HT1080 (cell line): Measurements from ENCODE around the gene IGSF9B. TPM values are rescaled to one million over a fixed set of nuclear protein-coding genes. Genes with fewer than 3 reads are reported as not detected.

Source experiments
- DNase-seq: peaks from one replicate; pipeline ENCODE4 v3.0.0-alpha.2; 2015; ENCODE audit warnings: low read depth
- total RNA-seq: library from RNA; depleted of rRNA; stranded (reverse); fragments of >200 nt; shearing (Covaris generic); gene quantifications from 2 replicates; pipeline ENCODE4 v1.2.3, GENCODE V29; 2014

Gene IGSF9B
- total RNA-seq, 1 experiment from 2014 or later: 0.64 TPM

DNA sequence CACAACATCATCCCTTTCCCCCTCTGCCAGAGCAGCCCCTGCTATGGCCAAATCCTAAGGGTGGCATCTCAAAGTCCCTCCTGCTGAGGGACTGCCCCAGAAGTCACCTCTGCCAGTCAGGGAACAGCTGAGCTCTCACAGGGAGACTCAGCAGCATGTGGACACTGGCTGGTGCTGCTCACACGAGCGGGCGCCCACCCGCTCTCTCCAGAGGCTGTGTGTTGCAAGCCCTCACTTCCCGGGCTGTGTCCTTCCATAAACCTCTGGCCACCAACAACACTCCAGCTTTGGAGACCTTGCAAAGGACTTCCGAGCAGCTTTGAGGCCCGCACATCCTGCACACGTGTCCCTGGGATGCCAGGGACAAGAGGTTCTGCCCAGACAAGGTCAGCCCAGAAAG, 2.8 kb downstream of the IGSF9B start:
- DNase-seq: no peak

DNA sequence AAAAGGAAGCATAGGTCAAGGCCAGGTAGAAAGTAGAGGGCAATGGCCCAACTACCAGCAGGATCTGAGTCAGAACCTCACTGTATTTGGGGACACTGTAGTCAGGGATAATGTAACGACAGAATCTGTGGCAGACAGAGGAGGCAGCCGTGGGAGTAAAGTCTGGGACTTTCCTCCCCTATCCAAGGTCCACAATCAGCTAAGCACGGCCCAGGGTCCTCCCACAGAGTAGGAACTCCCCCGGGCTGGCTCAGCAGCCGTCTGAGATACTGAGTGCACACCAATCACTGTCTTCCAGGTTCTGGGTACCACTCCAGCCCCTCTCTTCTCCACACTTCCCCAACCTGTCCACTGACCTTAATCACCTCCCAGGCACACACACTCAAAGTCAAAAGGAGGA, 3.2 kb downstream of the IGSF9B start:
- no peak for DNase-seq

DNA sequence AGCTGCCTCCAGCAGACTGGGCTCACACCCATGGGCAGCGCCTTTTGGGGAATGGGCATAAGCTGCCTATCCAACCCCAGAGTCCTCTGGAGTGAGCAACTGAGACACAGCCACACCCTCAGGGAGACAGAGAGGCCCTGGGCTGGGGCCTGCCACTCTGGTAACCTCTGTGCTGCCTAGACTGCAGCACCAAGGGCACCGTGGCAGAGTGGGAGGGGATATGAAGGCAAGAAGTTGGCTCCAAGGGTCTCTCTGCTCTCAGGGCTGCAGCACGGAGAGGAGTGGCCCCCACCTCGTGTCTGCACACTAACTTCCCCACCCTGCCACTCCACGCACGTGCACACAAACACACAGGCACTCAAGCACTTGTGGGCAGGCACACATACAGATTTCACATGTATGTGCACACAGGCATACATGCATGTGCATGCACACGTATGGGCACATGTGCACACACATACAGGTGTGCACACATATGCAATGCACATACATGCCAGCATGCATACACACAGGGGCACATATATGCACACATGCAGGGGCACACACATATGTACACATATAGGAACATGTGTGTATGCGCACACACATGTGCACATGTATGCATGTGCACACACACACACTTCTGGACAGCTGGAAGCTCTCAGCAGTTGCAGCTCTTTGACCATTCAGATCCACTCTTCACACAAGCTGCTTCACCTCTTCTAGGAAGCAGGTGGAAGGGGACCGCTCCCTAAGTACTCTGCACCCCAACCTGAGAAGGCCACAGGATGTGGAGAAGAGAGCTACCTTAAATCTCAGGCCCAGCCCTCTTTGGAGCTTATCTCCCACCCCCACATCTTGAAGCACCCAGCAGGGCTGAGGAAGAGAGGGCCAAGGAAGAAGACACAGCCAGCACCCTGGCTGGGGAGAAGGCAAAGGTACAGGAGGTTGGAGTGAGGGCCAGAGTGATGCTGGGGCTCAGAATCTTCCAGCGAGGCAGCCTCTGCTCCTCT, 4.3 kb downstream of the IGSF9B start:
- no peak for DNase-seq

DNA sequence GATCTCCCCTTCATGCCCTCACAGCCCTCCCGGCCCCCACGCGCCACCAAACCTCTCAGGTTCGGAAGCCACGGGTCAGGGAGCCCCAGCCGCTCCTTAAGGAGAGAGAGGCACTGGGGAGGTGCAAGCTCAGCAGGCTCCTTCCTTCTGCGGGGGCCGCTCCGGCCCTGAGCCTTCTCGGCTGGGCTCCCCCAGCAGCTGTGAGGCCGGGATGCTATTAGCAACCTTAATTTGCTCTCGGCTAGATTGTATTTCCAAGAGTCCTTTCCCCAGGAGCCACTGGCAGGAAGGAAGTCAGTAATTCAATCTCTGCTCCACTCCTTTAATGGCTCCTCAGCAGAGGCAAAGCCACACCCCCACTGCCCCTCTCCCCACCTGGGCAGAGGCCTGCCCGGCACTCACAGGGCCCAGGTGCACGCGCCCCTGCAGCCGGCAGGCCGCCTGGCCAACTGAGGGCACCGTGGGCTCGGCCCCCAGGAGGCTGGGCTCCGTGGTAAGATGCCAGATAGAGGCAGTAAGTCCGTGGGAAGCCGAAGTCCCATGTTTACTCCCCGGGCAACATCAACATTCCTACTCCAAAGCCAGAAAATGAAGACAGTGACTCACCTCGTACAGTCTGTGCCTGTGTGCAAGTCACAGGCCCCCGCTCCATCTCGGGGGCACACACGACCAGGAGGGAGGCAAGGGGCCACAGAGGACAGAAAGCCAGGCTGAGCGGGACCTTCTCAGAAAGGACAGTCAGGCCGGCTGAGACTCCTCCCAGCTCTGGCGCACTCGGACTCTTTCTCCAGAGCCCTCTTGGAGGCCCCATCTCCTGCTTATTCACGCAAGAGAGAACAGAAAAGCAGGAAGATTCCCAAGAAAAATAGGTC, 5.2 kb downstream of the IGSF9B start:
- DNase-seq: peak; percentile 27

DNA sequence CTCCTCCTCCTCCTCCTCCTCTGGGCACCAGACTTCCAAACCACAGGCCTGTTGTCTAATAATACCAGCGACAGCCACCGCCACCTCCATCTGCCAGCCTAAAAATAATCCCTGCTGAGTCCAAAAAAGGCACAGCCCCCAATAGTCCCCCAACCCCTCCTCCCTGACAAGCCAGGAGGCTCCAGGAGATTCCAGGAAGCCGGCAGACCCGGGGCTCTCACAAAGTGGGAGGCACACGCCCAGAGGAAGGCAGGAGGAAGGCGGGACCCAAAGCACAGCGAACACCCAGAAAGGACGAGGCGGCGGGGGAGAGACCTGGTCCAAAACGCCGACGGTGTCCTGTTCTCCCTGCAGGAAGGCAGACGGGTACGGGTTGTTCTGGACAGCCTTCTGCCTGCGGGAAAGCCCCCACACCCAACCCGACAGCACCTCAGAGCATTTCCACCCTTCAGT, 5.9 kb downstream of the IGSF9B start:
- DNase-seq: no peak

DNA sequence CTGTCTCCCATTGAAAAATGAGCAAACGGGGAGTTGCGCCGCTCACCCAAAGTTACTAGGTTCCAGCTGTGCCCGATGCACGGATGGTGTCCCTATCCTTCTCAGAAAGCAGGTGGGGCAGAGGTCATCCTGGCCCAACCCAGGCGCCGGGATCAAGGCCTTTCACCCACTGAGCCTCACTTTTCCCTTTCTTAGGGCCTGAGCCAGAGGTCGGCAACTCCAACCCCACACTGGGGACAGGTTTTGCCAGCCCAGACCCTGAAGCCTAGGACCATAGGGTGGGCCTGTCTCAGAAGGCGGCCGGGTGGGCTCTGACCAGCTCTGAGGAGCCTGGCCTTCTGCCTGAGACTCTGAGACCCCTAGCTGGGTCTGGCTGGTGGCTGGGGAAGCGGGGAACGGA, 6.3 kb downstream of the IGSF9B start:
- no peak for DNase-seq

DNA sequence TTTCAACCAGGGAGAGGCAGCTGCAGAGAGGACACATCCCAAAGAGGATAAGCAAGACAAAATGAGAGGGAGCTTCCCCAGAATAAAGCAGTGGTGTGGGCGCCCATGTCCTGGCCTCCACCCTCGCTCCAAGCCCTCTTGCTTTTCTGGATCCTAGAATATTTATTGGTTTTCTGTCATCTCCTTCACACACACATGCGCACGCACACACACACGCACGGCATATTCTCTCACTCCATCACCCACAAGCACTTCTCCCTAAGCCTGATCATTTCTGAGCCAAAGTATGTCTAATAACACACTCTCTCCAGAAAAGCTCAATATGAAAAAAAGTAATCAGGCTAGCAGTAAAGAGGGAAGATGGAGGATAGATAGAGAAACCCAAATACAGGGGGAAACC, 7.6 kb downstream of the IGSF9B start:
- no peak for DNase-seq

DNA sequence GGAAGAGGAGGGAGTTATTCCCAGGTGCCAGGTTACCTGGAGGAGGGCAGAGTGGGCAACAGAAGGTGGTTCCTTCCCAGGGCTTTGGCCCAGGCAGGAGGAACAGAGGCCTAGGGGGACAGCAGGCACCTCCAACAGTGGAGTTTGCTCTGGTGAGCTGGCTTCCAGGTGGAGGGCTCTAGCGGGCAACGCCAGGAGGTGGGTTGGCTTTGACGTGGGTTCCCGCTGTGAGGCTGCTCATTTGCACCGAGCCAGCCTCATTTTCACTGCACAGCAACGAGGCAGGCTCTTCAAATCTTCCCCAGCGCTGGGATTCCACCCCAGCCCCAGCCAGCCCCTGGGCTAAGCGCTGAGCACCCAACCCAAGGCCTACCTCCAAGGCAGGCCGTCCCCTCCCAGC, 8.1 kb downstream of the IGSF9B start:
- no peak for DNase-seq

DNA sequence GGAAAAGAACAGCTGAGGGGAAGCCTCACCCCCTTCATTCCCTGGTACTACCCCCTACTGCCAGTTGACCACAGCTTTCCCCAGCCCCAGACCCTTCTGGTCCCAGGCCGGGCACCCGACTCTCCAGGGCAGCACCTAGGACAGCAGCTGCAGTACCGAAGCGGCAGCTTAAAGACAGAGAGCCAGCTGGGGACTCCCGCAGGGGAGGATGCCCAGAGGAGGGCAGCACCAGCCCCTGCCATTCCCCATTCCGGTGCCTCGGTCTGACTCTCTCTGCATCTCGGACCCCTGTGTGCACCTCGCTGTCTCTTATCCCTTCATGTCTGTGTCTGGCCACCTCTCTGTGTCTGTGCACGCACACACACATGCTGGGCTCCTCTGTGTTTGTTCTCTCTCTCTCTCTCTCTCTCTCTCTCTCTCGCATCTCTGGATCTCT, 9.4 kb downstream of the IGSF9B start:
- DNase-seq: peak; percentile 52

DNA sequence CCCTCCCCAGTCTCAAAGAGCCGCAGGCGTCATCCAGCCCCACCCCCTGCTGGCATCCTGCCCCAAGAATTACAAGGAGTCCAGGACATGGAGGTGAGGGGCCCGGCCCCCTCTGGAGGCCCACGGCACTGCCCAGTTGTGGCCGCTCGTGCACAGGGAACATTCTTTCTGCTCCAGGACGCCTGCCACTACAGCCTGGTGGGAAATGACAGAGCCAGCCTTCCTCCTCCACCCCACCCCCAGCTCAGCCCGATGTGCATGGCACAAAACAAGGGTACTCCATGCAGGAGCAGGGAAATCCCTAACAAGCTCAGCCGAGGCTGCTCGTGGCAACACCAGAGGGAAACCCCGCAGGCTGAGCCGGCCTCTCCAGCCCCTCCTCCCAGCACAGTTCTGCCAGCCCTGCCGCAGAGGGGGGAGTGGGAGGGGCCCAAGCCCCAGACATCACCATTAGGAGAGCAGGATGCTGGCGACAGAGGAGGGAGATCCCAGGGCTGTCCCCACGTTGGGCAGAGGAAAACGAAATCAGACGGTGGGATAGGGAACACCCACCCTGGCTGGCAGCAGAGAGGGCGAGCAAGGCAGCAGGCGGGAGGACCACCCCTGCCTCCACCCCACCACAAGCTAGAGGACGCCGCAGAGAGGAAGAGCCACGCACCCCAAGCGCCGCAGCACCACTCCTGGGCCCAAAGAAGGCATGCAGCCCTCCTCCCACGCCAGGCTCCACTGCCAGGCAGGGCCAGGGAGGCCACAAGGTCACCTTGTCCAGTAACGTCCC, 10.0 kb downstream of the IGSF9B start:
- no peak for DNase-seq

DNA sequence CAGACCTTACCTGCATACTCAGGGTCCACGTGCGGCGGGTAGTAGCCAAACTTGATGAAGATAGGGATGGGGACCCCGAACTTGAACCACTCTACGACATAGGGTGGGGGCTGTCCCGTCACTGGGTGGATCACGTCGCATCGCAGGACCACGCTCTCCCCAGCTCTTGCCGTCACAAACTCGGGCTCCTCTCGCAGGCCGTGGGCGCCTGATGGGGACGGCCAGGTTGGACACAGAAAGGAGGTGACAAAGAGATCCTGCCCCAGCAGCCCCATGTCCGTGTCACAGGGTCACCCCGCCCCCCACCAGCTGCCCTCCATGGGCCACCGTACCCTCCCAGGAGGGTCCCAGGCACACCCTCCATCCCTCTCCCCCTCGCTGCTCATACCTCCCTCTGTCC, 10.7 kb downstream of the IGSF9B start:
- no peak for DNase-seq

DNA sequence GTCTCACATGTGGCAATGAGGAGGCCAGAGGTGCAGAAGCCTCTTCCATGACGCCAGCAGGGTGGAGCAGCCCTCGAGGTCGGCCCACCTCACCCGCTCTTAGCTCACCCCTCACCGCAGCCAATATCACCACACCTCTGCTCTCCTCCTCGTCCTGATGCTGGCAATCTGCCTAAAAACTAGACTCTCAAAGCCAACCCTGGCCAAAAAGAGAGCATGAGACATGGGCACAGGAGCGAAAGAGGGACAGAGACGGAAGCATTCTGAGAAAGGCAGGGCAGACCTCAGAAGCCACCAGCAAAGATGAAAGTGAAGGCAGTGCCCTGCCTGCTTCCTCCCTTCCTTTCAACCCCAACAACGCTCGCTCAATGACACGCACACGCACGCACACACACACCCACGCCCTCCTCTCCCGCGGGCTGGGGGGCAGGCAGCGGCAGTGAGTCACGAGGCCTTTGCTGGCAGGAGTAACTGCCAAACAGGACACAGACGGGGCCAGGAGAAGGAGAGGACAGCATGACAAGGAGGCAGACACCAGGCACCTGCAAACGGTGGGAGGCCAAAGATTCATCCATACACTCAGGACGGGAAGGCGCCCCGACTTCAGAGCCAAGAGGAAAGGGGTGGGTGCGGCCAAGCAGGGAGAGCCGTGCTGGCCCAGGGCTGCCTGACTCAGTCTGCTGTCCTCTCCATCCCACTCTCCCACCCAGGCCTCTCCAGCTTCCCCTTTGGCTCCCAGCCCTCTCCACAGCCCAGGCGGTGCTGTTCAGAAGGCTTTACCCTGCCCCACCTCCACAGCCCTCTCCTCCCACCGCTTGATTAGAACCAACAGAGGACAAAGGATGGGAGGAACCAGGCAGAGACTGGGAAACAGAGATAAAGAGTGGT, 11.4 kb downstream of the IGSF9B start:
- DNase-seq: peak; percentile 40

DNA sequence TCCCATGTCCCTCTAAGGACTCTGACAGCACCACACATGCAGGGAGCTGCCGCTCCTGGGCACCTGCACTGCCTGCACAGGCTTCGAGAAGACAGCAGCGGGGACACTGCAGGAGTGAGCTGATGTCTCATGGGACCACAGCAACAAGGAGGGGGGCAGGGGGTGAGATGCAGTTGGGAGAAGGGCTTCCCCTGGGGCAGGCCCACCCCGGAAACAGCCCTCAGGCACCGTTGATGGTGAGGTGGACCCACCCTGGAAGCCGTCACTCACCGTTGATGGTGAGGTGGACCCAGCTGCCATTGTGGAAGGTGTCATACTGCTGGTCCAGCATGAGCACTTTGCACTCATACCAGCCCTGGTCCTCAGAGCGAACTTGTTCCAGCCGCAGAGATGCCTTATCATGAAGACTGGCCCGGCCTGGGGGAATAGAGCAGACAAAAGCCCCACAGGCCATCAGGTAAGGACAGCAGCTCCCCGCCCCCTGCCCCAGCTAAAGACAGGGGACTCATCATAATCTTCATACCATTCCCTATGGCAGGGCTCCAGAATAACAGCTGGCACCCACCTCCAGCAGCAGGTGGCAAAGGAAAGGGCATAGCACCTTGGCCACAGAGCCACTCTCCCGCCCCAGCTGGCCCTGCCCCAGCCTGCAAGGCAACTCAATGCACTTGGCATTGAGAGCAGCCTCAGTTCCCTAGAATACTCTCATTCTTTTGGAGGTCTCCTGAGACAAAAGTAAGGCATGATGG, 12.6 kb downstream of the IGSF9B start:
- DNase-seq: no peak

DNA sequence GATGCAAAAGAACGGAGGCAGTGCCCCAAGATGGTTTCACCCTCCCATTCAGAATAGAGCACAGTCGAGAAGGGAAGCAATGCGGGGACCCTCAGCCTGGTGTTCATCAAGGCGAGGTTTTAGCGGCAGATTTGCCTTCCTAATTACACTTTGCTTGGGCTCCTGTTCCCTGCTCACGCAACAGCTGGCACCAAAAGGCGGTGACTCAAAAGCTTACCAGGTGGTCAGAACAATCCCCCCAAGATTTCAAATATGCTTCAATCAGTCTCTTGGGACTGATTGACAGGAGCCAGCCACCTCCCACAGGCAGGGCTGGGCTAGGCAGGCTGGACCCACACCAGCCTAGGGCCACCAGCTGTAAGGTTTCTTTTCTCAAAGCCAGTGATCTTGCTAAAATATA, 14.2 kb downstream of the IGSF9B start:
- DNase-seq: no peak

DNA sequence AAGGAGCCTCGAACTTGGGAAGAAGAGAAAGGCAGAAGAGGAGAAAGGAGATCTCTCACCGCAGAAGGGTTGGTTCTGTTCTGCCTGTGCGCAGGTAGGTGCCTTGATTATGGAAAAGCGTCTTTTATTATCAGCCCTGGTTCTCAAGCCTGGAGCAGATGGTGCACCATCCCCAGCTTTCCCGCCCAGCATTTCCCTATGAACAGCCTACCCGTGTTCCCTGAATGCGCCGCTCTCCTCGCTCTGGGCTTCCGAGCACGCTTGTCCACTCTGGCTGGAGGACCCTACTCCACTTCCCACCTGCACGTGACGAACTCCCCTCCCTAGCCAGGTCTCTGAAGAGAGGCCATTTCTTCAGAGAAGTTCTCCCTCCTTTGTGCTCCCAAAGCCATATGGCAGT, 15.2 kb downstream of the IGSF9B start:
- no peak for DNase-seq

DNA sequence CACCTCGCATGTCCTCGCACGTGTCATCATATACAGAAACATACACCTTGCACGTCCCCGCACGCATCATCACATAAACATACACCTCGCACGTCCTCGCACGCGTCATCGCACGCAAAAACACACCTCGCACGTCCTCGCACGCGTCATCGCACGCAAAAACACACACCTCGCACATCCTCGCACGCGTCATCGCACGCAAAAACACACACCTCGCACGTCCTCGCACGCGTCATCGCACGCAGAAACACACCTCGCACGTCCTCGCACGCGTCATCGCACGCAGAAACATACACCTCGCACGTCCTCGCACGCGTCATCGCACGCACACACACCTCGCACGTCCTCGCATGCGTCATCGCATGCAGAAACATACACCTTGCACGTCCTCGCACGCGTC, 16.7 kb downstream of the IGSF9B start:
- no peak for DNase-seq

DNA sequence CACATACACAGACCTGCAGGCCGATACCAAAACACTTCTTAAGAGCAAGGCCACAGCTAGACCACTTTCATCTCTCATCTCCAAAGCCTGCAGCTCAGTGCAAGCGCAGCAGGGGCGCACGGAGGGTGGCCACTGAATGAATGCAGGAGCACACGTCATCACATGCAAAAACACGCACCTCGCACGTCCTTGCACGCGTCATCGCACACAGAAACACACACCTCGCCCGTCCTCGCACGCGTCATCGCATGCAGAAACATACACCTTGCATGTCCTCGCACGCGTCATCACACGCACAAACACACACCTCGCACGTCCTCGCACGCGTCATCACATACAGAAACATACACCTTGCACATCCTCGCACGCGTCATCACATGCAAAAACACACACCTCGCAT, 17.2 kb downstream of the IGSF9B start:
- no peak for DNase-seq

DNA sequence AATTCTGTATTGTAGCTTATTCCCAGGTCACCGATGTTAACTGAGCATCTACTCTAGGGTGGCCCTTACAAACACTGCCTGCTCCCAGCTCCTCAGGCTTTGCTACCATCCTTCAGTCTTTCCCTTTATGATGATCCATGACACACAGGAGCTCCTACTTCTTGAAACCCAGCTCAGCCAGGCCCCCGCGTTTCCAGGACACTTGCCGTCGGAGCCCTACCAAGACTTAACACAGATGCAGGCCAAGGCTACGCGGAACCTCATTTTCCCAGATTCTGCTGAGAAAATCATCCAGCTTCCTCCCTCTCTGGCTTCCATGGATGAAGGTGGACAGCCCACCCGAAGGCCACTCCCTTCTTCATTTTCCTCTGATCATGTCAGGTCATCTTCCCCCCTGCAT, 18.6 kb downstream of the IGSF9B start:
- DNase-seq: no peak

DNA sequence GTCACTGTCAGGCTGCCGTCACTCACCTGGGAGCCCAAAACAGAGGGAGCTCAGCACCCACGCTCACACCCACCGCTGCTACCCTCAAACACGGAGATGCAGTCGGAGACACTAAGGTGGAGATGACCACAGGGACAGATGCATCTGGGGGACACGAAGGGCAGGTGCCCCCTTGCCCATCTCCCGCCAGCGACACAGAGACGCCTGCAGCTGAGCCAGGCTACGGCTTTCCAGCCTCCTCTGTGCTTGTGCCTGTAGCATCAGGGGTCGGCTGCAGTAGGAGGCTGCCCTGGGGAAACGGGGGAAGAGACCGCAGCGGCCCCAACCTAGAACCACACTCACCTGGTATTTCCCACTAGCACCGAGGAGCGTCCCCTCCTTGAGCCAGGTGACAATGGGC, 19.3 kb downstream of the IGSF9B start:
- no peak for DNase-seq

DNA sequence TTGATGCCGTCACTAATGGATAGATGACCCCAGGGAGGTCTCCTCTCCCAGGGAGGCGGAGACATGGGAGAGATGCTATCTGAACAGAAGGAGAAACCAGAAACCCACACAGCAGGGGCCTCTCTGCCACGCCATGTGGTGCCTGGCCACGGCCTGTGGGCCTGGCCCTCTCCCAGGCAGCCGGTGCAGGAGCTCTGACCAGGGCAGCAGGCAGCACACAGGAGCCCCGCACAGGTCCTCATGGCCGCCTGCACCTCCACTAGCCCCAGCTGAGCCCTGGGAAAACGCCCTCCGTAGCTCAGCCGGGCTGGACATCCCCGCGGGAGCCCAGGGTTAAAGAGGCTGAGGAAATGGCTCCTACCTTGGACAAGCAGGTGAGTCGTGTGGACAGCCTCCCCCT, 19.8 kb downstream of the IGSF9B start:
- no peak for DNase-seq
